Thymus (tissue), 2 donors: ENCODE data around the gene TUBG2. TPM values are rescaled to one million over a fixed set of nuclear protein-coding genes. Genes with fewer than 3 reads are reported as not detected.

ENCODE experiments used
- polyA plus RNA-seq: library from polyadenylated mRNA; stranded (reverse); fragments of 200-250 nt; gene quantifications from one replicate; pipeline ENCODE4 v1.2.3, GENCODE V29; 2013
- total RNA-seq: library from RNA; stranded (reverse); fragments of 120-200 nt; gene quantifications from one replicate; pipeline ENCODE4 v1.2.4, GENCODE V29; 2013
- donor health status: healthy.

Gene TUBG2
- total and polyA plus RNA-seq, 2 donors: 3.0 to 11.3 TPM

Other genes starting within 250 kb of the TUBG2 start
- gene CAVIN1, start 236.0 kb upstream of the TUBG2 start, total RNA-seq: 16.4 TPM
- gene CAVIN1, start 236.0 kb upstream of the TUBG2 start, polyA plus RNA-seq: 47.0 TPM
- 15.4 TPM for gene ATP6V0A1, start 200.4 kb upstream of the TUBG2 start, total RNA-seq
- 47.7 TPM for gene ATP6V0A1, start 200.4 kb upstream of the TUBG2 start, polyA plus RNA-seq
- 10.0 TPM for gene NAGLU, start 123.0 kb upstream of the TUBG2 start, total RNA-seq
- gene NAGLU, start 123.0 kb upstream of the TUBG2 start, polyA plus RNA-seq: 33.6 TPM
- gene HSD17B1, start 106.4 kb upstream of the TUBG2 start, total RNA-seq: 1.1 TPM
- 6.1 TPM for gene HSD17B1, start 106.4 kb upstream of the TUBG2 start, polyA plus RNA-seq
- gene COASY, start 97.1 kb upstream of the TUBG2 start, total RNA-seq: 20.7 TPM
- gene COASY, start 97.1 kb upstream of the TUBG2 start, polyA plus RNA-seq: 89.3 TPM
- 29.3 TPM for gene MLX, start 92.2 kb upstream of the TUBG2 start, total RNA-seq
- 45.2 TPM for gene MLX, start 92.2 kb upstream of the TUBG2 start, polyA plus RNA-seq
- gene PSMC3IP, start 81.6 kb upstream of the TUBG2 start, total RNA-seq: 7.2 TPM
- 5.1 TPM for gene PSMC3IP, start 81.6 kb upstream of the TUBG2 start, polyA plus RNA-seq
- 40.0 TPM for gene RETREG3, start 49.9 kb upstream of the TUBG2 start, total RNA-seq
- 33.7 TPM for gene RETREG3, start 49.9 kb upstream of the TUBG2 start, polyA plus RNA-seq
- 24.1 TPM for gene TUBG1, start 49.6 kb upstream of the TUBG2 start, total RNA-seq
- gene TUBG1, start 49.6 kb upstream of the TUBG2 start, polyA plus RNA-seq: 11.4 TPM
- 8.2 TPM for gene PLEKHH3, start 17.7 kb downstream of the TUBG2 start, total RNA-seq
- 20.3 TPM for gene PLEKHH3, start 17.7 kb downstream of the TUBG2 start, polyA plus RNA-seq
- gene CCR10, start 22.6 kb downstream of the TUBG2 start, total RNA-seq: 0.80 TPM
- 1.2 TPM for gene CCR10, start 22.6 kb downstream of the TUBG2 start, polyA plus RNA-seq
- gene CNTNAP1, start 23.2 kb downstream of the TUBG2 start, total RNA-seq: 0.76 TPM
- 2.1 TPM for gene CNTNAP1, start 23.2 kb downstream of the TUBG2 start, polyA plus RNA-seq
- gene EZH1, start 85.8 kb downstream of the TUBG2 start, total RNA-seq: 18.5 TPM
- gene EZH1, start 85.8 kb downstream of the TUBG2 start, polyA plus RNA-seq: 38.8 TPM
- 8.4 TPM for gene RAMP2, start 101.9 kb downstream of the TUBG2 start, total RNA-seq
- 22.1 TPM for gene RAMP2, start 101.9 kb downstream of the TUBG2 start, polyA plus RNA-seq
- 75.0 TPM for gene VPS25, start 114.2 kb downstream of the TUBG2 start, total RNA-seq
- 58.3 TPM for gene VPS25, start 114.2 kb downstream of the TUBG2 start, polyA plus RNA-seq
- gene WNK4, start 121.3 kb downstream of the TUBG2 start, total RNA-seq: 0.05 TPM
- 0.11 TPM for gene WNK4, start 121.3 kb downstream of the TUBG2 start, polyA plus RNA-seq
- 72.4 TPM for gene COA3, start 139.4 kb downstream of the TUBG2 start, total RNA-seq
- gene COA3, start 139.4 kb downstream of the TUBG2 start, polyA plus RNA-seq: 95.5 TPM
- gene CNTD1, start 139.6 kb downstream of the TUBG2 start, total RNA-seq: 0.09 TPM
- gene CNTD1, start 139.6 kb downstream of the TUBG2 start, polyA plus RNA-seq: 0.32 TPM
- gene BECN1, start 165.0 kb downstream of the TUBG2 start, total RNA-seq: 67.0 TPM
- 79.5 TPM for gene BECN1, start 165.0 kb downstream of the TUBG2 start, polyA plus RNA-seq
- gene PSME3, start 174.1 kb downstream of the TUBG2 start, total RNA-seq: 43.9 TPM
- 35.0 TPM for gene PSME3, start 174.1 kb downstream of the TUBG2 start, polyA plus RNA-seq
- gene AOC2, start 185.3 kb downstream of the TUBG2 start, total RNA-seq: 0.28 TPM
- 1.1 TPM for gene AOC2, start 185.3 kb downstream of the TUBG2 start, polyA plus RNA-seq
- 1.2 TPM for gene AOC3, start 191.9 kb downstream of the TUBG2 start, total RNA-seq
- gene AOC3, start 191.9 kb downstream of the TUBG2 start, polyA plus RNA-seq: 16.0 TPM
- 0.05 TPM for gene G6PC1, start 241.5 kb downstream of the TUBG2 start, total RNA-seq
- 0.07 TPM for gene G6PC1, start 241.5 kb downstream of the TUBG2 start, polyA plus RNA-seq